CD4-positive, alpha-beta T cell treated with Interleukin-4 for 4 hours (primary cell): Measurements from ENCODE around the gene STK40.

Source experiments
- DNase-seq: peaks from one replicate; pipeline ENCODE4 v3.0.0-alpha.2; 2020

Gene STK40

DNA sequence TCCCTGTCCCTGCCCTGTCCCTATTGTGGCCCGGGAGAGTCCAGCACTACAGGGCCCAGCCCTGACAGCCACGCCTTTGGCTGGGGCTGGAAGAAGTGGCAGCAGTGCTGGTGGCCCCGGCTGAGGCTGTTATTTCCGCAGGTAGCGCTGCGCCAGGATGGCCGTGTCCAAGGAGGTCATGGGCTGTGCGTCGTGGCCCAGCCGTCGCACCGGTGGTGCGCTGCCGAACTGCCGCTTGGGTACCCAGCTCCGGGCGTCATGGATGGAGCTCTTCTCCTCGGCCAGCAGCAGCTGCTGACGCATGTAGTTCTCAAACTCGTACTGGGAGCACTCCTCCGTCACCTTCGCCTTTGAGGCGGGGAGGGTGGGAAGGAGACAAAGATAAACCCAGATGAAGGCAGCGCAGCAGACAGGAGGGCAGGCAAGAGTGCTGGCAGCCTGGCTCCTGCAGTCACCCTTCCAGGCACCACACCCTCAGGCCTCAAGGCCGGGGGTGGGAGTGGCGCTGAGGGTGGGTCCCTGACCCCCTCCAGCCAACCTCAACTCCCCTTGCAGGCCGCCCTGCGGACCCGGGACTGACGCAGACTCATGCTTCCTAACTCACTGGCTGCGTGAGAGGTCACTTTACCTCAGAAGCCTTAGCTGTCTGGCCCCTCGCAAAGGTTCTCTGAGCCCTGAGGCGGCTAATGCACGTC, 44.0 kb downstream of the STK40 start:
- DNase-seq: no peak

GRCh38 chr1:36339615-36340014, 46.1 kb downstream of the STK40 start:
- no peak for DNase-seq

DNA sequence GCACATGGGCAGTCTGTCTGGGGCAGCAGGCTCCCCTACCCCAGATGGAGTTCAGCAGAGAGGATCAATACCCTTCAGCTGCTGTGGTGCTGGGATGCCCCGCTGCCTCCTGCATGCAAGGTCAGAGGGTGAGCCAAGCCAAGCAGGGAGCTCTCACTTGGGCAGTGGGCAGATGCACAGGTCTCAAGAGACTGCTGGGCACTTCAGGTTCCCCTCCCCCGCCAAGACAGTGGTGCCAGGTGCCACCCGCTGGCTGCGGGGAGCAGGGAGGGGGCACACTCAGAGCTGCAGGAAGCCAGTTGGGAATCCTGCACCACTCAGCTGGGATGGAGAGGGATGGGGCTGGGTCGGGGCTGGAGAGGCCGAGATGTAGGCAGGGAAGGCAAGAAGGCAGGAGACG, 46.5 kb downstream of the STK40 start:
- no peak for DNase-seq

DNA sequence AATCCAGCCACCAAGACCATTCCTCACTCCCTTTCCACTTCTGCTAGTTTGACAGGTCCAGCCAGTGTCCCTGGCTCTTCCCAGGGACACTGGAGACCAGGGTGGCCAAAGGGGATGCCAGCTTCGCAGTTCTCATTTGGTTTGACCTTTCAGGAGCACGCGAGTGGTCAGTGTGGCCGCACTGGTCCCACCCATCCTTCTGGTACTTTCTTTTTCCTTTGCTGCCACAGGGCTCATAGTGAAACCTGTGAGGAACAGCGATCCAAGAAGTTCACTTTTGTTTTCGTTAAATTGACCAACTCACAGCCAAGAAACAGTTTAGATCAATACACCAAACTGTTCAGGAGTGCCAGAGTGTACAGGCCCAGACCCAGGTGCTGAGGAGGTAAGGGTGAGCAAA, 47.9 kb downstream of the STK40 start:
- DNase-seq: no peak

DNA sequence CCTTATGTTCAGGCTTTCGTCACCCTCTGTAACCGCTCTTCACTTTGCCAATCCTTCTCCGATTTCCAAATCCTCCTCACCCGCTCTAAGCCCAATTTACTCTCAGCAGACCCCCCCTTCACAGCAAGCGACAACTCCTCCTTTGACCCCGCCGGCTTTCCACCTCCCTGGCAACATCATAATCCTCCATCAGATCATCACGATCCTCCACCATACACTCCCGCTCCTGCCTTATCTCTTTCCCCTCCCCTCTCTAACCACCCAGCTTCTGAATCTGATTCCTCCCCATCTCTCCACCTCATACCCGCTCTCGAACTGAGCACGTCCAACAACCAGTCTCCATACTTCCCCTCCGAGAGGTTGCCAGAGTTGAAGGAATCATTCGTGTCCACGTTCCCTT, 54.8 kb downstream of the STK40 start:
- DNase-seq: no peak

- no peak for DNase-seq
Observed at GRCh38 chr1:36329817-36330216, 55.9 kb downstream of the STK40 start.

GRCh38 chr1:36328713-36329112, 57.0 kb downstream of the STK40 start:
- no peak for DNase-seq

DNA sequence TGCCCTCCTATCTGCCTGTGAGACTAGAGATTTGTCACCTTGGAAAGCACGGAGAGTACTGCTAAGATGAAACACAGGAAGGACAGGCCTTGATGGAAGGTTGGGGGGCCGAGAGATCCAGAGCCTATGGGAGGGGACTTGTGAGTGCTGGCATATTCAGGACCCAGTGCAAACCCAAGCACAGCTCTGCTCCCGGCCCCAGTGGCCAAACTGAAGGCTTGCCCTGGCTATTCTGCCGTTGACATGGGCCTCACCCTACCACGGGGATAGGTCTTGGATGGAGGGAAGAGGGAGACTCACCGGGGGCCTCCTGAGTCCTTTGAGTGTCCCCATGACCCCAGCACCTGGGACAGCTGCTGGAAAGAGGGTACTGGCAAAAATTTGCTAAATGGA, 57.6 kb downstream of the STK40 start:
- no peak for DNase-seq

GRCh38 chr1:36327421-36328087, 58.2 kb downstream of the STK40 start:
- no peak for DNase-seq

DNA sequence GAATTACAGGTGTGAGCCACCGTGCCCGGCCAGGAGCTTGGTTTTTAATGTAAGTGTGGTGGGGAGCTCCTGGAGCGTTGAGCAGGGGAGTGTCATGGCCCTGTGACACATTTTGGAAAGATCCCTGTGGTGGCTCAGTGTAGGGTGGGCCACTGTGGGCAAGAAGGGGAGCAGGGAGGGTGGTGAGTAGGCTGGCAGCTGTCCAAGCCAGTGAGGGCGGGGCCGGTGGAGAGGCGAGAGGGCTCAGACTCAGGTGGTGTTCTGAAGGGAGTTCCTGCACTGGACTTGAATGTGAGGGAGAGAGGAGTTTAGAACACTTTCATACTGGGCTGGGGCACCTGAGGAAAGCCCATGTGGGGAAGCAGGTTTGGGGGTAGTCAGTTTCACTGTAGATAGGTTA, 59.2 kb downstream of the STK40 start:
- DNase-seq: no peak

DNA sequence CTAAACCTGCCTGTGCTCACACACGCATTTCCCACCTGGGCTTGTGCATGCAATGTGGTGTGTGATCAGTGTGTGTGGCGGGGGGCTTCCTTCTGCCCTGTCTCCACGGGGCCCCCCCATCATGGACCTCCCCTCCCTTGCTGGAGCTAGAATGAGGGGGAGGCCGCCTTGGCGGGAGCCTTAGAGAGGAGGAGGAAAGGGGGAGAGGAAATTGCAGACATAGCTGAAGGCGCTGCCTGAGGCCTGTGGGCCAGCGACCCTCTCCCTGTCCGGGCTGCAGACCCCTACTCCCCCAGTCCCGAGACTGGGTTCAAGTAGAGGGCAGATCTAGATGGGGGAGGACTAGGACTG, 61.4 kb downstream of the STK40 start:
- DNase-seq: no peak

GRCh38 chr1:36323636-36324352, 61.9 kb downstream of the STK40 start, which contains the start of gene EVA1B:
Gene EVA1B, minus strand, starts transcription at chr1:36323645. Its CDS starts 608 bp downstream, at chr1:36323037.
- peak; percentile 32 for DNase-seq

DNA sequence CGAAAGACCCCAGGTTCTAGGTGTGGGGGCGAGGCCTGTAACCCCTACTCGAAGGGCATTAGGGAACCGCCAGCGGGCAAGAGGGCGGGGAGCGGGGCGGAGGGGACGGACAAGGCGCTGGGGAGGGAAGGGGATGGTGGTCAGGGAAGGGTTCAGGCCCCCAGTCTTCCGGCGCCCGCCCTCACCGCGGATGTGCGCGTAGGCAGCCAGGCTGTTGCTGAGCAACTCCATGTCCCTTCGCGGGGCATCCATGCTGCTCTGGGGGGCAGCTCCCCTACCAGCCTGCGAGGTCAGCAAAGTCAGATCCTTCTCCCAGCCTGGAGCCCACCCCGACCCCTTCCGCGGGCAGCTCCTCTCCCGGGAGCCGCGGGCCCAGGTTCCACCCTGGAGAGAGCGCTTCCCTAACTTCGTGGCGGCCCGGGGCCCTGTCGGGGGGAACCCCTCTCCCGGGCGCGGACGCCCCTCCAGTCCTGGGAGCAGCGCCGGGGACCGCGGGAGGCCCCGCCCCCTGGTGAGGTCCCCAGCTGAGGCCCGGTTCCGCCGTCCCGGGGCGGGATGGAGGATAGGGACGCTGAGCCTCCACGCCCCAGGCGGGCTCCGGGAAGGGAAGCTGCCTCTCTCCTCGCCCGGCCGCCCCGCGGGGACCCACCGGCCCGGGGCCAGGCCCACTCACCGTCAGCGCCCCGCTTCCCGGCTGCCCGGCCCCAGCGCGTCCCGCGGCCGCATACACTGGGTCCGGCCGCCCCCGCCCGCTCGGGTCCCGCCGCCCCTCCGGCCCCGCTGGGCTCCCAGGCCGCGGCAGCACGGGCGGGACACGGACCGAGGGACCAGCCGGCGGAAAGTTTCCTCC, 62.7 kb downstream of the STK40 start:
- DNase-seq: no peak

GRCh38 chr1:36322041-36322785, 63.5 kb downstream of the STK40 start:
- no peak for DNase-seq

DNA sequence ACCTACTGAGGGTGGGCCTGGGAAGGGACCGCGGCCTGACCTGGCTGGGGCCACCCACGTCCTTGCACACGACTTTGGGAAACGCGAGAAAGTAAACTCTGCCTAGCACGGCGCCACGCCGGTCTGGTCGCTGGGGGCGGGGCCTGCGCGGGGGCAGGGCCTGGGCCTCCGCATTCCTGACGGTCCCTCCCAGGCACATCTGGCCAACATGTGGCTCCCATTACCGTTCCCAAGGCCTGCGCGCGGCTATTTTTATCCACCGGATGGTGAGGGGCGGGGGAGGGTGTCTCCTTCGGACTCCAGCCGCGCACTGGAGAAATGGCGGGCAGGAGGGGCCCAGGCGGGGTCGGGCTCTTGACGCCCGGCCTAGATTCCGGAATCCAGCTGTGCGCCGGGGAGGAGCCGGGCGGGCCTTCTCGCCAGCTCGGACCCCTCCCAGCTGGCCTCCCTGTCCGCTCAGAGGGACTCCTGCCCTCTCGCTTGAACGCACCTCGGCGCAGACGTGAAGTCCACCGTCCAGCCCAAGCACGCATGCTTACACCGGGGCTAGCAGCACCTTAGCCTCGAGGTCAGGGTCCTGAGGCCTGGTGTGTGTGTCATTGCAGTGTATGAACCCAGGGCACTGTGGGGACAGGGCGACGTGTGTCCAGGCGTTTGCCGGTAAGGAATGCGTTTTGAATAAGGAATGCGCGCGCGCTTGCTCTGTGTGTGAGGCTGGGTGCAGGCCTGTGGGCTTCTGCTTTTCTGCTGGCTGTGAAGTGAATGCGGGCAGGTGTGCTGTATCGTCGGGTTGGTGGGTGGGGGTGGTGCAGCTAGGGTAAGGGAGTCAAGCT, 64.4 kb downstream of the STK40 start:
- DNase-seq: no peak

GRCh38 chr1:36320767-36321118, 65.0 kb downstream of the STK40 start:
- no peak for DNase-seq

DNA sequence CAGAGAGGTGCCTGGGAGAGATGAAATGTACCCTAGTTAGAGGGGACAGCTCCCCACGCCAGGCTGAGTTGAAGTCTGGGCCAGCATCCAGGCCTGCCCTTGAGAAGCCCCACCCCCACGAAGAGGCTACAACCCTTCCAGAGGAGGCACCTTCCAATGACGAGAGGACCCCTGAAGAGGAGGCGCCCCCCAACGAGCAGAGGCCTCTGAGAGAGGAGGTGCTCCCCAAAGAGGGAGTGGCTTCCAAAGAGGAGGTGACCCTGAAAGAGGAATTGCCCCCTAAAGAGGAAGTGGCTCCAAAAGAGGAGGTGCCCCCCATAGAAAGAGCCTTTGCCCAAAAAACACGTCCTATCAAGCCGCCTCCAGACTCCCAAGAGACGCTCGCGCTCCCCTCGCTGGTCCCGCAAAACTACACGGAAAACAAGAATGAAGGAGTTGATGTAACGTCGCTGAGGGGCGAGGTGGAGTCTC, 65.4 kb downstream of the STK40 start:
- no peak for DNase-seq

DNA sequence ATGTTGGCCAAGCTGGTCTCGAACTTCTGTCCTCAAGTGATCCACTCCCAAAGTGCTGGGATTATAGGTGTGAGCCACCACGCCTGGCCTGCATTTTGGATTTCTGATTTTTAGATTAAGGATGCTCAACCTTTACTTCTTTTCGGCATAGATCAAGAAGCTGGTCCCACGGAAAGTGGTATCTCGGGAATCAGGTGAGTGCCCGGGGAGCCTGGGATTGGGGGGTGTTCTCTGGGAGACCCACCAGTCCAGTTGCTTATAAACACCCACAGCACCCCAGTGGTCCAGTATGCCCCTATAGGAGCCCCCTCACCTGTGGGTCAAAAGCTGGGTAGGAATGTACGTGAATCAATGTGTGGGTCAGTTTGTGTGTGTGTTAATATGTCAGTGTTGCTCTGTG, 76.3 kb downstream of the STK40 start:
- DNase-seq: no peak

GRCh38 chr1:36307601-36308330, 78.0 kb downstream of the STK40 start:
- DNase-seq: no peak

- peak; percentile 90 for DNase-seq
Observed at GRCh38 chr1:36306902-36307456, 78.7 kb downstream of the STK40 start.
